GM12864 (cell line): ENCODE data around the gene MINDY2.

ENCODE experiments used
- DNase-seq: peaks from one replicate; pipeline ENCODE4 v3.0.0-alpha.2; 2011; ENCODE audit warnings: low read depth
- H3K4me3 ChIP-seq: 2 replicates; pipeline ENCODE4 v1.5.1; 2011; ENCODE audit warnings: mild to moderate bottlenecking, low read depth, low read length, control low read depth
- CTCF ChIP-seq: IDR thresholded peaks from 2 replicates; pipeline ENCODE4 v1.5.1; 2011; ENCODE audit warnings: low read depth, mild to moderate bottlenecking, moderate library complexity, low read length, control low read depth, inconsistent platforms; ENCODE audit errors: missing control alignments

The MINDY2 gene

GRCh38 chr15:58867926-58868325, 96.8 kb downstream of the MINDY2 start:
- no peak overlapping the region for H3K4me3 ChIP-seq
- no peak for DNase-seq
- TF ChIP-seq CTCF = no peak

- DNase-seq = no peak
- no peak overlapping the region for H3K4me3 ChIP-seq
- TF ChIP-seq CTCF = no peak
Observed at GRCh38 chr15:58870451-58870850, 99.3 kb downstream of the MINDY2 start.

GRCh38 chr15:58873267-58873666, 102.2 kb downstream of the MINDY2 start:
- TF ChIP-seq CTCF = no peak
- no peak overlapping the region for H3K4me3 ChIP-seq
- DNase-seq = no peak

GRCh38 chr15:58875343-58875742, 104.2 kb downstream of the MINDY2 start:
- no peak for TF ChIP-seq CTCF
- DNase-seq = no peak
- no peak overlapping the region for H3K4me3 ChIP-seq

GRCh38 chr15:58876306-58877106, 105.4 kb downstream of the MINDY2 start:
- TF ChIP-seq CTCF = no peak
- no peak overlapping the region for H3K4me3 ChIP-seq
- DNase-seq = no peak

GRCh38 chr15:58877999-58878825, 107.1 kb downstream of the MINDY2 start:
- no peak overlapping the region for H3K4me3 ChIP-seq
- no peak for TF ChIP-seq CTCF
- no peak for DNase-seq

GRCh38 chr15:58880320-58880719, 109.2 kb downstream of the MINDY2 start:
- no peak overlapping the region for H3K4me3 ChIP-seq
- peak; percentile 40 for DNase-seq
- no peak for TF ChIP-seq CTCF
